Endothelial cell of umbilical vein (primary cell): ENCODE data around the gene GGA2. TPM values are rescaled to one million over a fixed set of nuclear protein-coding genes. Genes with fewer than 3 reads are reported as not detected.

Experiments
- BruUV-seq: library from RNA; stranded (reverse); fragments of 400-500 nt; replicated peaks from 2 replicates; lab custom pipeline; 2021; lab: Mats Ljungman, UMichigan
- CTCF ChIA-PET: fragments of 300-600, 350-600 bp; sonication (Branson Sonifier 250); formaldehyde crosslinking; loops from one replicate; lab custom pipeline; 2021; ENCODE audit warnings: antibody characterized with exemption, inconsistent platforms; lab: Charles Lee
- POLR2A ChIA-PET: fragments of 300-600, 350-600 bp; sonication (Branson Sonifier 250); formaldehyde crosslinking; loops from one replicate; lab custom pipeline; 2021; ENCODE audit warnings: antibody characterized with exemption, inconsistent platforms; lab: Charles Lee
- DNase-seq: peaks from one replicate; pipeline ENCODE4 v3.0.0-alpha.2; 2011; ENCODE audit warnings: low read depth, low spot score
- FAIRE-seq: peaks from 2 replicates; lab custom pipeline; 2011; peaks lifted over from hg19 to GRCh38; lab: Jason Lieb, UNC
- H2AFZ ChIP-seq: 2 replicates; pipeline ENCODE4 v1.6.0; 2012; ENCODE audit warnings: low read depth, low read length, control low read depth, inconsistent platforms
- H3K27ac ChIP-seq: 2 replicates; pipeline ENCODE4 v1.5.1; 2011; ENCODE audit warnings: low read depth, mild to moderate bottlenecking, control low read depth, low read length, moderate library complexity; ENCODE audit not compliant: insufficient read depth
- H3K27me3 ChIP-seq, 2 experiments: 2 replicates each; pipeline versions ENCODE4 v1.6.0 to v1.6.1; 2011; ENCODE audit warnings: low read length in 2 of 2, mixed read lengths in 1 of 2; ENCODE audit not compliant: control insufficient read depth in 2 of 2, insufficient read depth in 2 of 2
- H3K36me3 ChIP-seq, 2 experiments: 2 replicates in 1 of 2; 3 replicates in 1 of 2; pipeline ENCODE4 v1.5.1; 2011; ENCODE audit warnings: low read length in 2 of 2, mild to moderate bottlenecking in 1 of 2, moderate library complexity in 1 of 2; ENCODE audit not compliant: control insufficient read depth in 2 of 2, insufficient read depth in 2 of 2; ENCODE audit errors: extremely low read depth in 1 of 2
- H3K4me1 ChIP-seq: 3 replicates; pipeline ENCODE4 v1.5.1; 2011; ENCODE audit warnings: mild to moderate bottlenecking, low read length; ENCODE audit not compliant: control insufficient read depth, insufficient read depth; ENCODE audit errors: extremely low read depth
- H3K4me2 ChIP-seq: 2 replicates; pipeline ENCODE4 v1.6.1; 2011; ENCODE audit warnings: low read length, control low read depth, mixed read lengths; ENCODE audit not compliant: insufficient read depth
- H3K4me3 ChIP-seq, 3 experiments: fragments of 200-600 bp in 1 of 3; sonication (generic), shearing (Covaris generic) in 1 of 3; replicated peaks in 1 of 3; 2 replicates each; pipeline ENCODE4 v1.5.1; 2011 to 2016; ENCODE audit warnings: control low read depth in 3 of 3, low read length in 3 of 3, mild to moderate bottlenecking in 2 of 3, inconsistent platforms in 1 of 3, low read depth in 1 of 3, moderate library complexity in 1 of 3; ENCODE audit not compliant: insufficient read depth in 1 of 3
- H3K79me2 ChIP-seq: 2 replicates; pipeline ENCODE4 v1.6.0; 2012; ENCODE audit warnings: low read length, inconsistent platforms; ENCODE audit not compliant: control insufficient read depth, insufficient read depth
- H3K9ac ChIP-seq: replicated peaks from 2 replicates; pipeline ENCODE3; 2011; ENCODE audit warnings: low read length, control low read depth; ENCODE audit not compliant: insufficient read depth; ENCODE audit errors: extremely low read depth
- H3K9me1 ChIP-seq: replicated peaks from 3 replicates; pipeline ENCODE4 v1.6.0; 2011; ENCODE audit warnings: mild to moderate bottlenecking, low read length; ENCODE audit not compliant: control insufficient read depth, insufficient read depth; ENCODE audit errors: extremely low read depth
- H3K9me3 ChIP-seq: replicated peaks from 2 replicates; pipeline ENCODE4 v1.5.1; 2012; ENCODE audit warnings: low read length, inconsistent platforms; ENCODE audit not compliant: control insufficient read depth, insufficient read depth
- H4K20me1 ChIP-seq: replicated peaks from 2 replicates; pipeline ENCODE3; 2011; ENCODE audit warnings: mild to moderate bottlenecking, low read length; ENCODE audit not compliant: control insufficient read depth, insufficient read depth; ENCODE audit errors: extremely low read depth
- EZH2 ChIP-seq: IDR thresholded peaks from 2 replicates; pipeline ENCODE4 v1.6.1; 2012; ENCODE audit warnings: borderline replicate concordance, low read depth, mild to moderate bottlenecking, moderate library complexity, low read length, inconsistent platforms; ENCODE audit not compliant: severe bottlenecking
- FOS ChIP-seq: IDR thresholded peaks from 2 replicates; pipeline ENCODE4 v1.6.1; 2011; ENCODE audit warnings: mild to moderate bottlenecking, low read length, moderate library complexity, borderline replicate concordance; ENCODE audit not compliant: insufficient read depth
- GATA2 ChIP-seq: IDR thresholded peaks from 2 replicates; pipeline ENCODE4 v1.7.0; 2011; ENCODE audit warnings: low read depth, mild to moderate bottlenecking, moderate library complexity, mixed read lengths, low read length; ENCODE audit not compliant: insufficient read length, insufficient read depth
- JUN ChIP-seq: IDR thresholded peaks from 2 replicates; pipeline ENCODE4 v1.6.1; 2011; ENCODE audit warnings: borderline replicate concordance, low read depth; ENCODE audit not compliant: insufficient read length, insufficient read depth
- MYC ChIP-seq: IDR thresholded peaks from one replicate; pipeline ENCODE4 v1.6.1; 2011; ENCODE audit warnings: mild to moderate bottlenecking, low read depth, low read length
- POLR2A ChIP-seq: IDR thresholded peaks from 2 replicates; pipeline ENCODE4 v1.6.1; 2012; ENCODE audit warnings: low read depth, mild to moderate bottlenecking, control low read depth, low read length
- POLR2AphosphoS5 ChIP-seq: IDR thresholded peaks from 2 replicates; pipeline ENCODE4 v1.6.1; 2012; ENCODE audit warnings: low read depth, mild to moderate bottlenecking, control low read depth, low read length, moderate library complexity; ENCODE audit not compliant: insufficient read depth
- dilution Hi-C: fragments of 300-500 bp; cut with MboI; formaldehyde crosslinking; loops from one replicate; pipeline ENCODE4 v1.15.0; 2019; ENCODE audit warnings: low sequenced_read_pairs; ENCODE audit not compliant: extremely low pct_ligation_motif_present
- intact Hi-C: fragments of 100-400 bp; cut with micrococcal nuclease; formaldehyde crosslinking; loops from one replicate; pipeline ENCODE4 v1.10.0; 2022
- polyA plus RNA-seq, 4 experiments: library from polyadenylated mRNA; depleted of rRNA in 3 of 4; stranded (reverse) in 3 of 4; unstranded in 1 of 4; fragments of >200 nt; gene quantifications; 2 replicates each; pipeline versions ENCODE4 v1.2.1 to v1.2.3, GENCODE V29; 2011 to 2012; ENCODE audit warnings: missing spikeins in 1 of 4
- total RNA-seq: library from RNA; stranded (reverse); gene quantifications from 2 replicates; pipeline ENCODE4 v1.2.3, GENCODE V29; 2021
- TF ChIP-seq, protein P1 (sequence below), 2 donors: IDR thresholded peaks; 1 replicate in 1 of 2; 2 replicates in 1 of 2; pipeline ENCODE4 v1.5.1; 2011; ENCODE audit warnings: low read length in 2 of 2, mild to moderate bottlenecking in 2 of 2, moderate library complexity in 2 of 2, control low read depth in 1 of 2, inconsistent platforms in 1 of 2, low read depth in 1 of 2; ENCODE audit not compliant: insufficient read depth in 1 of 2; ENCODE audit errors: extremely low read depth in 1 of 2
- TF ChIP-seq, protein P2 (sequence below): IDR thresholded peaks from 2 replicates; pipeline ENCODE4 v1.6.1; 2011; ENCODE audit not compliant: insufficient read depth, insufficient read length

Gene GGA2
- total and polyA plus RNA-seq, 2 donors (not counting 3 experiments of a cell fraction or from before 2014, with no cell fraction given) = 33.3 to 73.1 TPM

- DNase-seq (no peak), FAIRE-seq (no peak)
- Histone ChIP-seq H3K9me1 (no peaks in the 10 kb centered on the region), H3K4me1 (peaks cover 33% of the 10 kb centered on the region), H3K79me2 (peaks cover 17% of the 10 kb centered on the region), H3K27ac (no peak overlapping the region), H3K4me2 (no peak overlapping the region), H3K4me3 (no peak overlapping the region), H3K36me3 (peaks cover 2 to 18% of the 10 kb centered on the region in 2 experiments), H3K9ac (no peak overlapping the region), H4K20me1 (no peaks in the 10 kb centered on the region), H3K9me3 (no peaks in the 10 kb centered on the region), H3K27me3 (no peaks in the 10 kb centered on the region), H2AFZ (no peak overlapping the region)
- dilution Hi-C loops (no loop called here), intact Hi-C loops (no loop called here)
- ChIA-PET CTCF (no interaction called here), POLR2A (no interaction called here)
- no TSS peak for BruUV-seq
- TF ChIP-seq JUN = no peak
- TF ChIP-seq, protein P1, sequence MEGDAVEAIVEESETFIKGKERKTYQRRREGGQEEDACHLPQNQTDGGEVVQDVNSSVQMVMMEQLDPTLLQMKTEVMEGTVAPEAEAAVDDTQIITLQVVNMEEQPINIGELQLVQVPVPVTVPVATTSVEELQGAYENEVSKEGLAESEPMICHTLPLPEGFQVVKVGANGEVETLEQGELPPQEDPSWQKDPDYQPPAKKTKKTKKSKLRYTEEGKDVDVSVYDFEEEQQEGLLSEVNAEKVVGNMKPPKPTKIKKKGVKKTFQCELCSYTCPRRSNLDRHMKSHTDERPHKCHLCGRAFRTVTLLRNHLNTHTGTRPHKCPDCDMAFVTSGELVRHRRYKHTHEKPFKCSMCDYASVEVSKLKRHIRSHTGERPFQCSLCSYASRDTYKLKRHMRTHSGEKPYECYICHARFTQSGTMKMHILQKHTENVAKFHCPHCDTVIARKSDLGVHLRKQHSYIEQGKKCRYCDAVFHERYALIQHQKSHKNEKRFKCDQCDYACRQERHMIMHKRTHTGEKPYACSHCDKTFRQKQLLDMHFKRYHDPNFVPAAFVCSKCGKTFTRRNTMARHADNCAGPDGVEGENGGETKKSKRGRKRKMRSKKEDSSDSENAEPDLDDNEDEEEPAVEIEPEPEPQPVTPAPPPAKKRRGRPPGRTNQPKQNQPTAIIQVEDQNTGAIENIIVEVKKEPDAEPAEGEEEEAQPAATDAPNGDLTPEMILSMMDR (IDR thresholded peaks at IDR 0.05; ENCODE audit: extremely low read depth in 1 of 2, insufficient read depth in 1 of 2, low read depth in 1 of 2, low read length in 2 of 2) = no peak
- TF ChIP-seq, protein P2, sequence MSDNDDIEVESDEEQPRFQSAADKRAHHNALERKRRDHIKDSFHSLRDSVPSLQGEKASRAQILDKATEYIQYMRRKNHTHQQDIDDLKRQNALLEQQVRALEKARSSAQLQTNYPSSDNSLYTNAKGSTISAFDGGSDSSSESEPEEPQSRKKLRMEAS = no peak
- TF ChIP-seq MYC = no peak
- TF ChIP-seq POLR2AphosphoS5 = no peak
- TF ChIP-seq EZH2 = no peak
- no peak for TF ChIP-seq FOS
- no peak for TF ChIP-seq GATA2
- TF ChIP-seq POLR2A = no peak
Measured at GRCh38 chr16:23494188-23494587, 16.1 kb downstream of the GGA2 start.
